GM19328 (cell line): Measurements from ENCODE around the gene CCNYL1.
"Not testable (repeated sequence)": the region's sequence is repeated elsewhere in the genome, so short reads cannot be mapped to it uniquely, and the experiment has no call there.

ENCODE experiments used
- ATAC-seq: cut with Tn5 transposase; IDR thresholded peaks from one replicate; pipeline ENCODE4 v1.9.1; 2021; ENCODE audit warnings: mild to moderate bottlenecking, moderate library complexity; ENCODE audit not compliant: unreplicated experiment

The CCNYL1 gene

DNA sequence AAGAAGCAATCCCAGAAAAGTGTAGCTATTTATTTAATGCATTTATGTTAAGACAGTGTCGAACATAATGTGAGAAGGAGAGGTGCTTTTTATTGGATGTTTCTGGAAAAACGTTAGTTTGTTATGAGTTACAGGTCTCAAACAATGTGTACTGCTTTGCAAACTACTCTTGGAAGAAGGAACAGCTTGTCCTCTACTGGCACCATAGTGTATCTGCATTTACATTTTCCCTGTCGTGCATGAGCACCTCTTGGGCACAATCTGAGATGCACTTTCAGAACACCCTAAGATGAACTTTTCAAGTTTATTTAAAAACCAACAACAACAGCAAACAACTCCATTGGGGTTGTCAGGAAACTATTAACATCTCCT, 22.8 kb downstream of the CCNYL1 start:
- ATAC-seq, result no peak

DNA sequence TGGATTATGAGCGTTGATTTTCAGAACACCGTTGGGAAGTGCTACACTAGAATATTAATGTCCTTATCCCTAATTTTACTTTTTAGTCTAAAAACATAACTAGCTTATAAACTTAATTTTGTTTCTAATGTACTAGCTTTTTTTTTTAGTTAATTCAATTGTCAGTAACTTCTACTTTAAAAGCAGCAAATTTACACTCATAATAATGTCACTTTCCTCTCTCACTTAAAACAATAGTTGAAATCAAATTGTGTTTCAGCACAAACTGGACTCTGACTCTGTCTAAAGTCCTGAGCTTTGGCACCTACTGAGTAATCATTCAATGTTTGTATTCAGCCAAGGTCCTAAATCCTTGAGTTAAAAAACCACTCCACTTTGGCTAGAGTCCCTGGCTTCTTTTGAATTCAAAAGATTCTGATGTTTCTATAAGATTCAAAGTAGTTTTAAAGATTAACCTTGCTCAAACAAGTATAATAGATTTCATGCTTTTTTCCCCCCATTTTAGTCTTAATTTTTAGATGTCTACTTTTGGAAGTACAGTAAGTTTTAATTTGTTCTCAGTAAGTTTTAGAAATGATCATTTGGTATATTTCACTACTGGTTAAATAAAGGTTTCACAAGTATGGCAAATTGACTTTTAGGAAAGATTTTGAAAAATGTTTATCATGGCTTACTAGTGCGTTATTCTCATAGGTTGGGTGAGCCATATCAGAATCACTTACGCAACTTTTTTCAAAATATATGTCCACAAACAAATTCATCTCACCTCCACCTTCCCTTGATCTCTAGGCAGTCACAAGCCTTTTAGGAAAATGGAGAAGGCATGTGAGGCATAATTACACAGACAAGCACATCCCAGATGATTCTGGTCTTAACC, 23.4 kb downstream of the CCNYL1 start:
- ATAC-seq, result no peak

DNA sequence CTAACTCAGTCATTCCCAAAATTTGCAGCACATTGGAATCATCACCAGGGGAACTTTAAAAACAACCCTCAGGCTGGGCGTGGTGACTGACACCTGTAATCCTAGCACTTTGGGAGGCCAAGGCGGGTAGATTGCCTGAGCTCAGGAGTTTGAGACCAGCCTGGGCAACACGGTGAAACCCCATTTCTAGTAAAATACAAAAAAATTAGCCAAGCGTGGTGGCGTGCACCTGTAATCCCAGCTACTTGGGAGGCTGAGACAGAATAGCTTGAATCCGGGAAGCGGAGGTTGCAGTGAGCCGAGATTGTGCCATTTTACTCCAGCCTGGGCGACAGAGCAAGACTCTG, 24.0 kb downstream of the CCNYL1 start:
- not testable (repeated sequence) for ATAC-seq

DNA sequence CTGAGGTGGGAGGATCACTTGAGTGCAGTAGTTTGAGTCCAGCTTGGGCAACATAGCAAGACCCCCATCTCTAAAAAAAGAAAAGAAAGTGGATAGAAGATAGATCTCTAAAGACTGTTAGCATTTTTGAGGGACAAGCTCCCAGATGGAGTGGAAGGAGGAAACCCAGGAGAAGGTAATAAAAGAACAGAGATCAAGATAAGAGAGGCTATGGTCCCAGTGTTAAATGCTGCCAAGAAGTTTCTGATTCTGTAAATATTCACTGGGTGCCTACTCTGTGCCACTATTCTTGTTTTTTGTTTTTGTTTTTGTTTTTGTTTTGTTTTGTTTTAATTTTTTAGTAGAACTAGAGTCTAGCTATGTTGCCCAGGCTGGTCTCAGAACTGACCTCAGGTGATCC, 32.1 kb downstream of the CCNYL1 start:
- ATAC-seq, result no peak

DNA sequence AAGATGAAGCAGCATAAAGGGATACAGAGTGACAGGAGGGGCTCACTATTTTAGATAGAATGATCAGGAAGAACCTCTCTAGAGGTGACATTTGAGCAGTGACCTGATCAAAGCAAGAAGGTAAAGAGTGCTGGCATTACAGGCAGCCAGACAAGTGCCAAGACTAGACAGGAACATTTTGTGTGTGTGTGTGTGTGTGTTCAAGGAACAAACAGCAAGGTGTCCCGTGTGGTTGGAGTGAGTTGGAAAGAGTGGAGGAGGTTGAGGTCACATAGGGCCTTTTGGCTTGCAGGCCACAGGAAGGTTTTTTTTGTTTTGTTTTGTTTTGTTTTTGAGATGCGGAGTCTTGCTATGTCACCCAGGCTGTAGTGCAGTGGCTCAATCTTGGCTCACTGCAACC, 32.6 kb downstream of the CCNYL1 start:
- no peak for ATAC-seq

DNA sequence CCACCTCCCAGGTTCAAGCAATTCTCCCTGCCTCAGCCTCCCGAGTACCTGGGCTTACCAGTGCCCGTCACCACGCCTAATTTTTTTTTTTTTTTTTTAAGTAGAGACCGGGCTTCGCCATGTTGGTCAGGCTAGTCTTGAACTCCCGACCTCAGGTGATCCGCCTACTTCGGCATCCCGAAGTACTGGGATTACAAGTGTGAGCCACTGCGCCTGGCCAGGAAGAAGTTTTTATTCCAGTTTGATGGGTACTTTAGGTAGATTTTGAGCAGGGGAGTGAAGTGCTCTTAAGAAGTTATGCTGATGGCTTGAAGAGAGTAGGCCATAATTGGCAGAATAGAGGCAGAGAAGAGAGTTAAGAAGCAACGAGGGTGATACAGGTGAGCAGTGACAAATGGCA, 33.0 kb downstream of the CCNYL1 start:
- no peak for ATAC-seq

DNA sequence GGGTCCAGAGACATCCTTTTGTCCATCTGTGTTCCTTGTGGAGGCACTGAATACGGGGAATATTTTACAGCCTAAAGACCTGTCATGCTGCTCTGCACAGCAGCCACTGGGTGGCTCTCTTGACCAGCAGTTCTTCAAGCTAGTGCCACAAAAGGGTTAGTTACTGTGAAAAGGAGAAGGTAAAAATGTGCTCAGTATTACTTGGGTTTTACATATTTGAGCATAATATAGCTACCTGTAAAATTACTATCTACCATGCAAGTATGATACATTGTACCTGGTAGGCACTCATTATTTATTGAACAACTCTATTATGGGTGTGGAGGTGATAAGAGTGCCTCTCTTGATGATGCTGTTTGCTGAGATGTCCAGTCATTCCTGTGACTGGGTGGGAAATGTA, 34.7 kb downstream of the CCNYL1 start:
- peak; percentile 84 for ATAC-seq

DNA sequence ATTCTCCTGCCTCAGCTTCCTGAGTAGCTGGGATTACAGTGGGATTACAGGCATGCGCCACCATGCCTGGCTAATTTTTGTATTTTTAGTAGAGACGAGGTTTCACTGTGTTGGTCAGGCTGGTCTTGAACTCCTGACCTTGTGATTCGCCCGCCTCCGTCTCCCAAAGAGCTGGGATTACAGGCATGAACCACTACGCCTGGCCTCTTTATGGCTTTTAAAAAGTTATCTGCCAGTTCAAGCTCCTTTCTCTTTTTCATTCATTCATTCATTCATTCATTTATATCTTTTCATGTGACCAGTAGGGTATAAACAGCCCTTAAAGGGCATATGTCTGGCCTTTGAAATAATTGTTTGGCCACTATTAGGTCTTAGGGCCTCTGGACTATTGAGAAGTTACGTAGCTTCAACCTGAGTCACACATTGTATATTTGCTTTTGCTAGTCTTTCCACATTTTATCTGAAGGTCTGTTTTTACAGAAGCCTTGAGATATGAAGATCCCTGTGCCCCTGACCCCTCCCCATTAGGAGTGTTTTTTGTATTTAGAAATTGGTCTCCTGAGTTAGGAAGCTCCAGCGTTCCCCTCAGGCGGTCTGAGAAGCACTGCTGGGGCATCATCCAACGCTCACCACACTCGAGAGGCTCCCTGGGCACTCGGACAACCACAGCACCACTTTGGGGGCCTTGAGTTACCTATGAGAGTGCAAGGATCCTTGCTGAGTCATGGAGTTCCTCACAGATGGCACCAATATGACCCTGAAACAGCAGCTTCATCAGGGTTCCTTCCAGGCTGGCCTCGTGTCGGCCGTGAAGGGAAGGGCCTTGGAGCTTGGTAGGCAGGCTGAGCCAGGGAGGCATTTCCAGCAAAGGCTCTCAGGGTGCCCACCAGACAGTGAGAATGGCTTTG, 36.5 kb downstream of the CCNYL1 start:
- no peak for ATAC-seq

DNA sequence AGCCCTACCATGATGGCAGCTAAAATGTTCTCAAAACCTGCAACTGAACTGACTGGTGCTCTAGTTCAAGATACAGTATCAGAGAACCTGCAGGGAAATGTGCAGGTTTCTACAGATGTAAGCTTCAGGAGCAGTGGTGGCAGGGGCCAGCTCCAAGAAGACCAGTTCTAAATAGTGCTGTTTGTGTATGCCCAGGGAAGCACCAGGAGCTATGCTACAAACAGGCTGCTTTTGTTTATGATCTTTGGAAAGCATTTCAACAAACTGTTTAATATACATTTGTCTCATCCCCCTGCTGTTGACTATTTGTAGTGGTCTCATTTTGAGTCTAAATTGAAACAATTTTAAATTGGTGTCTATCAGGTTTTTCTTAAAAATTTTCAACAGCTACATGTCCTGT, 37.6 kb downstream of the CCNYL1 start:
- no peak for ATAC-seq

DNA sequence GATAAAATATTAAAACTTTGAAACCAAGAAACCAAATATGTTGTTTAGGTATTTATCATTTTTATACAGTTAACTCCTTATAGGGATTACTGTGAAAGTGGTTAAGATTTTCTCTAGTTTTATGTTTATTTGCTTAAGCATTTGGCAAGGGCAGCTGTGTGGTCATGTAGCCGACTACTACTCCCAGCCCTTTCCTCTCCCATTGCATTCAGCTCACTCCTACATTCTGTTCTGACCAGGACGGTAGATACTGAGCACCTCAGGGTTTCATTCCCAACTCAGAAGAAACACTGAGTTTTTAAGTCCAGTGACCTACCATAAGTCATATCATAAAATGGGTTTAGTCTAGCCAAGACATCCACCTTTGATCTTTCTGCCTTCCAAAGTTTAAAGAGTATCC, 38.4 kb downstream of the CCNYL1 start:
- no peak for ATAC-seq

DNA sequence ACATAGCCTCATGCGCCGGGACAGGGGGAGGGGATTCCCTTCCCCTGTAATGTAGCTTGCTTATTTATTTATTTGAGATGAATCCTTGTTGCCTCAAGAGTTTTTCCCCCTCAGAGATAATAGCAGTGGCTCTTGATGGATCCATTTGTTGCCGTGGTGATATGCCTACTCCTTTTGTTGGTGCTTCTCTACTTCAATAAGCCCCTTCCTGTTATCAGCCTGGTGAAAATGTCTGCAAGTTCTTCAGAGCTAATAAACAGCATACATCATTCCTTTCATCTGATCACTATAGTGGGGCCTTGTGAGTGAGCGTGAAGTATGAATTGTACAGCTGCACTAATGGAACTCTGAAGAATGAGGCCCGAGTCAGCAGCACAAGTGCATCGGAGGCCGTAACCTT, 38.9 kb downstream of the CCNYL1 start:
- ATAC-seq, result no peak

DNA sequence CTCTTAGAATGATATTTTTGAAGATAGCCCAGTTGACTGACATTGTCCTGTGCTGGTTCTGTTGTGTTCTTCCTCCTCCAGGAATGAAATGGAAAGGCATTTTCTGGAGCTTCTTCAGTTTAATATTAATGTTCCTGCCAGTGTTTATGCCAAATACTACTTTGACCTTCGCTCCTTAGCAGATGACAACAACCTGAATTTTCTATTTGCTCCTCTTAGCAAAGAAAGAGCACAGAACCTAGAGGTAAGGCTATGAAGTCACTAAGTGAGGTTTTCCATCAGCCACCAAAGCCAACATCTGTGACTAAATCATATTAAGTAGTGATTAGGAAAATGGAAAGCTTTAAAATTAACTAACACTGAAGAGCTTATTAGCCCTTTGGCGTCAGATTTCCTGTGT, 39.4 kb downstream of the CCNYL1 start:
- ATAC-seq, result no peak

DNA sequence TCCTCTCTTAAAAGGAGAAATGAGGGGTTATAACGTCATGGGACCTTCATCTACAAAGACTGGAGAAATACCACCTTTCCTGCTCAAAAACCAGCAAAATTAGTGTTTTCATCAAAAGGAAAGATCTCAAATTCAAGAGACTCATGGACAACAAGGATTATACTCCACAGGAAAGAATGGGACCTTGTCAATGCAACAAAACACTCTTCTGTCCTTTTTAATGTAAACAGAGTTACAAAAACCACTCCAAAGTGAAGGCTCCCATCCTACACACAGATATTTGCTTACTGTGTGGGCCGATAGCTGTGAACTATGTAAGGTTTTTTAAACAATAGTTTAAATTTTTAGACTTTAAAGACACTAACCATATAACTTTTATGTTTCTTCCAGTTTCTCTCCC, 42.2 kb downstream of the CCNYL1 start:
- not testable (repeated sequence) for ATAC-seq

DNA sequence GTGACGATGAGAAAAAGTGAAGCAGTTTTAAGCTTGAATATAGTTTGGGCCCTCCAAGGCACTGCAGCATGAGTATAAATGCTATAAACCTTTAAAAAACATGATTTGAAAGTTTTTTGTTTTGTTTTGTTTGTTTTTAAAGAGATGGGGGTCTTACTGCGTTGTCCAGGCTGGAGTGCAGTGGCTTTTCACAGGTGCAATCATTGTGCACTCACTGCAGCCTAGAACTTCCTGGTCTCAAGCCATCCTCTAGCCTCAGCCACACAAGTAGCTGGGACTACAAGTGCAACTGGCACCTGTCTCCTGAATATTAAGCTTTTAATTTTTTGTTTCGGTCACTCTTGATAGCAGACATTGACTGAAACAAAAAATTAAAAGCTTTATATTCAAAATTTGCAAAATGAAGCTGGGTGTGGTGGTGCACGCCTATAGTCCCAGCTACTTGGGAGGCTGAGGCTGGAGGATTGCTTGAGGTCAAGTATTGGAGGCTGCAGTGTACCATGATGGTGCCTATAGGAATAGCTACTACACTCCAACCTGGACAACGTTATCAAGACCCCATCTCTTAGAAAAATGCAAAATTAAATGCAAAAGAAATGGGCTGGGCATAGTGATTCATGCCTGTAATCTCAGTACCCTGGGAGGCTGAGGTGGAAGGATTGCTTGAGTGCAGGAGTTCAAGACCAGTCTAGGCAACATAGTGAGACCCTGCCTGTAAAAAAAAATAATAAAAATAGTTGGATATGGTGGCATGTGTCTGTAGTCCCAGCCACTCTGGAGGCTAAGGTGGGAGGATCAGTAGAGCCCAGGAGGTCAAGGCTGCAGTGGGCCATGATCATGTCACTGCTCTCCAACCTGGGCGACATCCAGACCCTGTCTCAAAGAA, 43.3 kb downstream of the CCNYL1 start:
- no peak for ATAC-seq

DNA sequence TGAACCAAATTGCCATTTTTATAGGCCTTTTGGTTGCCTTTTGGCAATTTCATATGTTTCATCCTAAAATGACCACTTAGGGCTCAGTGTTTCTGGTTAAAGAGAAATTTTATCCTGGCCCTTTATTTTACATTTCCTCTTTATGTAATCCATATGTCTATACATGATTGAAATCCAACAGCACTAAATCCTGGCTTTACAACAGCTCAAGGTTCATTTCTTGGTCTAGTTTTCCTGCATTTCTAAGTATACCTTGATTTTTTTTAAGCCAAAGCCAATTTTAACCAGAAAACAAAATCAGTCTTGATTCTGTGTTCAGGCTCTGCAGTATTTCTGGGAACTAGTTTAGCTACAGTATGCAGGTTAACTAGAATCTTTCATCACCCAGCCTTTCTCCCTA, 46.6 kb downstream of the CCNYL1 start:
- ATAC-seq, result no peak

DNA sequence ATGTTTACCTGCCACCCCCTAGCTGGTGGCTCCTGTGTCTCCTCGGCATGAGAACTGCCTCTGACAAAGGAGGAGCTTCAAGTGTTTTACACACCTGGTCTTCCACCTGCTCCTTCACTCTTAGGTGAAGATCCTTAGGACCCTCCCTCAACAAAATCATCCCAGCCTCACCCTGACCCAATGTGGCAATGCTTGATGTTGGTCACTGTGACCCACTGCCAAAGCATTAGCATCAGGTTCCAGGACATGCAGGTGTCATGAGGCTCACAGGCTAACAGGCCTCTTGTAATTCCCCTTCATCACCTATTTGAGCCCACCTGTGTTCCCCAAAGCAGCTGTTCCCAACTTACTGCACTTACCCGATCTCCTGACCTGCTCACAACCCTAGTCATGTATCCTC, 48.5 kb downstream of the CCNYL1 start:
- ATAC-seq, result no peak

DNA sequence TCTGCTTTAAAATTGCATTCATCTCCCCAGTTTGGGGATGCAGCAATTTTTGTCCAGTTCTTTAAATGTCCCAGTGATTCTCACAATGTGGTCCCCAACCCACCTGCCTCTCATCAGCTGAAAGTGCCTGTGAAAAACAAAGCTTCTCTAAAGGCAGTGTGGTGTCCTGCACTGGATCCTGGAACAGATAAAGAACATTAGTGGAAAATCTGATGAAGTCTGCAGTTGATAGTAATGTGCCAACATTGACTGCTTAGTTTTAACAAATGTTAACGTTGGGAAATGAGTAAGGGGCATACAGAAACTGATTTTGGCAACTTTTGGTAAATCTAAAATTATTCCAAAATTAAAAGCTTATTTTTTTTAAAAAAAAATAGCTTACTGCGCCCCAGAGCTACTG, 49.0 kb downstream of the CCNYL1 start:
- no peak for ATAC-seq

DNA sequence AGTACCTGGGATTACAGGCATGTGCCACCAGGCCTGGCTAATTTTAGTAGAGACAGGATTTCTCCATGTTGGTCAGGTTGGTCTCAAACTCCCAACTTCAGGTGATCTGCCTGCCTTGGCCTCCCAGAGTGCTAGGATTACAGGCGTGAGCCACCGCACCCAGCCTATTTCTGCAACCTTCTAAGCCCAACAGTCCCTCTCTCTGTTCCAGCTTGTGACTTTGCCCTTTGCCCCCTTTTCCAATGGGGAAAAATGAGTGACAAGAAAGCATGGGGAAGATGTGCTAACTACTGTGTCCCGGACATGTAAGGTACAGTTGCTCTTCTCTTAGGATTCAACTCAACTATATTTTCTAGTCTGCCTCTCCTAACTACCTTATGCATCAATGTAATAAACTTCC, 50.0 kb downstream of the CCNYL1 start:
- not testable (repeated sequence) for ATAC-seq

DNA sequence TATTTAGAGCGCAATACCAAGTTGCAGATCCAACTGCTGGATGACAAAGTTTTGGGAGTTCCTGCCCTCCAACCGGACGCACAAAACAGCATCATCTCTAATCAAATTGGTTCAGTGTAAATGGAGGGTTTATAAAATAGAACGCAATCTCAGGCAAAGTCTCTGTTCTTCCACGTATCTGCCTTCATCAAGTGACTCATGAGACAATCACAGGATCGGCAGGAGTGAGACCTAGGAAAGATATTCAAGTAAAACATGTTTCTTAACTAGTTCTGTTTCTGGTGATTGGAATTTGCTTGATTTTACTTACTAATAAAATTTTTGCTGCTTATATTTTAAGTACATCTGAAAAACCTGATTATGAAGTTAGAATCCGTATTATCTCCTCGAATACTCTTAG, 50.7 kb downstream of the CCNYL1 start:
- ATAC-seq, result no peak

DNA sequence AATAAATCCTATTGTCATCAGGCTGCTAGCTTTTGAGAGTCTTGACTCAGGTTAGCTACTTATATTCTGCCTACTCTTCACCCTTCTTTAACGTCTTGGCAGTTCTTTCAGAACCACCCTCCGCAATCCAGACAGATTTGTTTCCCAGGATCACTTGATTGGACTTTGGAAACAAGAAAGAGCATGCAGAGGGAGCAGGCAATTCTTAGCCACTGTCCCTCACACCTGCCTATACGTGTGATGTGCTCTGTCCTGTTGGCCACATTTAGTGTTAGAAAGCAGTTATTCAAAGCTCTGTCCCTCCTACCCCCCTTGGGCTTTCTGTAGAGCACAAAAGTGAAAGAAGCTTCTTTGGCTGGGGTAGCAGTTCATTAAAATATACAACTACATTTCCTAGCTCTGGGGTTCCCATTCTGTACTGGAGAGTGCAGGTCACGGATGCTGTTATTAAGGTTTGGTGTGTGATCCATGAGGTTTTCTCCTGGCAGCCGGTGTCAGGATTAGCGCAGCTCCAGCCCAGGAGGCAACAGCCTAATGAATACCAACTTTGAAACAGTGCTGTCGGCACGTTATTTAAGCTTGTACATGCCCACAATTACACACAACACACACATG, 52.0 kb downstream of the CCNYL1 start:
- no peak for ATAC-seq
